Mesothelial cell of epicardium (in vitro differentiated cells): ENCODE measurements around the gene MMP28. TPM values are rescaled to one million over a fixed set of nuclear protein-coding genes. Genes with fewer than 3 reads are reported as not detected.

Experiments
- DNase-seq, 2 experiments: peaks; one replicate each; pipeline ENCODE4 v3.0.0; 2021; ENCODE audit warnings: low spot score in 2 of 2; ENCODE audit not compliant: unreplicated experiment in 2 of 2
- H3K27ac Mint-ChIP-seq: 2 replicates; pipeline ENCODE4 v1.8.0; 2021; ENCODE audit warnings: mixed read lengths
- H3K27me3 Mint-ChIP-seq: 2 replicates; pipeline ENCODE4 v1.8.0; 2021; ENCODE audit warnings: low read depth, mixed read lengths
- H3K36me3 Mint-ChIP-seq: 2 replicates; pipeline ENCODE4 v1.8.0; 2021; ENCODE audit warnings: mixed read lengths
- H3K4me1 Mint-ChIP-seq: 2 replicates; pipeline ENCODE4 v1.8.0; 2021; ENCODE audit warnings: mixed read lengths
- H3K4me3 Mint-ChIP-seq: 2 replicates; pipeline ENCODE4 v1.8.0; 2021; ENCODE audit warnings: mild to moderate bottlenecking, moderate library complexity, mixed read lengths
- H3K9me3 Mint-ChIP-seq: 2 replicates; pipeline ENCODE4 v1.8.0; 2021; ENCODE audit warnings: mixed read lengths
- total RNA-seq: library from RNA; stranded (reverse); gene quantifications from 3 replicates; pipeline ENCODE4 v1.2.1, GENCODE V29; 2021
- TF ChIP-seq, protein P1 (sequence below): fragments of 200-600 bp; sonication (generic); IDR thresholded peaks from one replicate; pipeline ENCODE4 v1.5.0; 2021; ENCODE audit warnings: antibody characterized with exemption; ENCODE audit not compliant: unreplicated experiment

MMP28 gene
- total RNA-seq, 1 donor from 2014 or later = 0.34 TPM

DNA sequence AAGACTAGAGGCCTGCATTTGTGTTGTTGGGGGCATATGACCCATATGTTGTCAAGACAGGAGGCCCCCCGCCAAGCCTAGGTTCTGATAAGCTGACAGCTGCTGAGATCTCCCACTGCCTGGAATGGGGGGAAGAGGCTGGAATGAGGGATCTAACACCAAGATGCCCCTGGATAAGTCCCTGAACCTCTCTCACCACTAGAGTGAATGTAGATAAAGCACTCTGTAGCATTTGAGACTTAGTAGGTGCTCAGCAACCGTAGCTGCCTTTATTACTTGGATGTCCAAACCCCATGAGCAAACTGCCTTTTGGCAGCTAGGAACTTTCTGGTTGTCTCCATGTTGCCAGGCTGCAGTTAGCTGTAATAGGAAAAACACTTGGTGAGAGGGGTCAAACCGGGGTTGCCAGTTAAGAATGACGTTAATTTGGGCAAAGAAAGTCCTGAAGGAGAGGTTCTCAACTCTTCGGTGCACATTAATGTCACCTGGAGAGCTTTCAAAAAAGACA lies 68.4 kb downstream of the MMP28 start:
- Mint-ChIP-seq H3K27me3 (no peaks in the 10 kb centered on the region), H3K27ac (peak overlapping the region; percentile 89), H3K4me1 (peaks cover 64% of the 10 kb centered on the region), H3K9me3 (no peaks in the 10 kb centered on the region), H3K36me3 (peaks cover 13% of the 10 kb centered on the region), H3K4me3 (no peak overlapping the region)
- no peak for DNase-seq
- TF ChIP-seq, protein P1, sequence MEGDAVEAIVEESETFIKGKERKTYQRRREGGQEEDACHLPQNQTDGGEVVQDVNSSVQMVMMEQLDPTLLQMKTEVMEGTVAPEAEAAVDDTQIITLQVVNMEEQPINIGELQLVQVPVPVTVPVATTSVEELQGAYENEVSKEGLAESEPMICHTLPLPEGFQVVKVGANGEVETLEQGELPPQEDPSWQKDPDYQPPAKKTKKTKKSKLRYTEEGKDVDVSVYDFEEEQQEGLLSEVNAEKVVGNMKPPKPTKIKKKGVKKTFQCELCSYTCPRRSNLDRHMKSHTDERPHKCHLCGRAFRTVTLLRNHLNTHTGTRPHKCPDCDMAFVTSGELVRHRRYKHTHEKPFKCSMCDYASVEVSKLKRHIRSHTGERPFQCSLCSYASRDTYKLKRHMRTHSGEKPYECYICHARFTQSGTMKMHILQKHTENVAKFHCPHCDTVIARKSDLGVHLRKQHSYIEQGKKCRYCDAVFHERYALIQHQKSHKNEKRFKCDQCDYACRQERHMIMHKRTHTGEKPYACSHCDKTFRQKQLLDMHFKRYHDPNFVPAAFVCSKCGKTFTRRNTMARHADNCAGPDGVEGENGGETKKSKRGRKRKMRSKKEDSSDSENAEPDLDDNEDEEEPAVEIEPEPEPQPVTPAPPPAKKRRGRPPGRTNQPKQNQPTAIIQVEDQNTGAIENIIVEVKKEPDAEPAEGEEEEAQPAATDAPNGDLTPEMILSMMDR = no peak

DNA sequence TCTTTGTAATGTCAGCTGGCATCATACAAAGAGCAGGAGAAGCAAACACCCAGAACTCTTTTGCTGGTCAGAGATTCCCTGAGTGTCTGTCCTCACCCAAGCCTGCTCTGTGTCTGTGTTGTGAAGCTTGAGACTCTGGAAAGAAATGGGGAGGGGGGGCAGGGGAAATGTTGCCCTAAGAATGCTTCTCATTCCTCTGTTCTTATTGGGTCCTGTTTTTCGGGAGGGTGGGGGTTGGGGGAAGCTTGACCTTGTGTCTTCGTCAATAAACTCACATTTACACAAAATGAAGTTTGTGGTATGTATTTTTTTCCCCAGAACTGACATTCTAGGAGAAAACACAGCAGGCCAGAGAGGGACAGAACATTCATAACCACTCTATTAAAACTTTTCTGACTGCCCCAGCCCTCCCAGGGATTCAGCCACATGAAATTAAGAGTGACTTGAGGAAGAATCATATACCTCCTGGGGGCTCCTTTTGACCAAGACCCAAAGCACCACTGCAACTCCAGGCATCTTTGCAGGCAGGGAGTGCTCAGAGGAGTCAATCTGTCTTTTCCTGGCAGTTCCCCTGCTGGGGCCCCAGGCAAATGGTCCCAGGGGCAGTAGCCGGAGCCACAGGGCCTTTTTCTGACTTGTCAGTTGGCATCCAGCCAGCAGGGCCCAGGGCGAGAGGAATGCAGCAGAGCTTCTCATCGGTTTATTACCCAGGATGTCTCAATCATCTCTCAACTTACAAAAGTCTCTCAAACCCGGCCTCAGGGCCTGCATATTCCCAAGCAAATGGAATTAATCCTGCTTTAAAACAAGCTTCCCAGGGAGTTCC lies 69.1 kb downstream of the MMP28 start:
- TF ChIP-seq, protein P1 = no peak
- no peaks in the 10 kb centered on the region for H3K27me3 Mint-ChIP-seq
- no peak overlapping the region for H3K4me3 Mint-ChIP-seq
- H3K36me3 Mint-ChIP-seq = peaks cover 16% of the 10 kb centered on the region
- H3K4me1 Mint-ChIP-seq = peaks cover 64% of the 10 kb centered on the region
- DNase-seq = peak; percentile 75 to 87
- peak overlapping the region; percentile 89 for H3K27ac Mint-ChIP-seq
- H3K9me3 Mint-ChIP-seq = no peaks in the 10 kb centered on the region

DNA sequence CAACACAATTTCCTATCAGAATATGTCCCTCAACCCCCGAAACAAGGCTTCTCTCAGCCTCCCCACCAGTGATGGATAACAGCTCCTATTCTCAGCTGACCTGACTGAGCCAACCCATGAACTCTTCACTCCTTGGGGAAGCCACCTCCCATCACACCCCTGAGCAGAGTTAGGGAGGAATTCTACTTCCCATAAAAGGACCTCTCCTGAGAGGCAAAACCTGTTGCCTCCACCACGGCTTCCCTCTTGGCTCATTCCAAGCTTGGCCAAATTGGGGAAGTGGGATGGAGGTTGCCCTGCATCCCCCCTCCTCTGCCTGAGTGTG lies 69.7 kb downstream of the MMP28 start:
- Mint-ChIP-seq H3K27ac (peak overlapping the region; percentile 89), H3K27me3 (no peaks in the 10 kb centered on the region), H3K9me3 (no peaks in the 10 kb centered on the region), H3K4me3 (no peak overlapping the region), H3K36me3 (peaks cover 16% of the 10 kb centered on the region), H3K4me1 (peaks cover 59% of the 10 kb centered on the region)
- DNase-seq = no peak
- TF ChIP-seq, protein P1 = no peak

DNA sequence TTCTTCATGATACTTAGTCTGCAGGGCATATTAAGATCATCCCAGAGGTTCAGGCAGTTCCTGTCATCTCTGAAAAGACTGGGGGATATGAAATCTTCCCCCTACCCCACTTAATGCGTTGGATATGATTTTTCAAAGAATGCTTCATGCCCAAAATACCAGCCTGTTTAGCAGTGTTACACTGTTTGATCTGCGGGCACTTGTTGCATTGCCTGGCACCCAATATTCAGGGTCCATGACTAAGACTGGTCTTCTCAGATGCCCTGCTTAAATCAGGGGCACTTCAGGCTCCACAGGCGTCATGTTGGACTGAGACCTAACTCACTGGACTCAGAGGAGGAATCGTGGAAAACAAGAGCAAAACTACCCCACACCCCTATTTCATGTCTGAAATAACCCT lies 70.4 kb downstream of the MMP28 start:
- peaks cover 17% of the 10 kb centered on the region for H3K36me3 Mint-ChIP-seq
- no peaks in the 10 kb centered on the region for H3K9me3 Mint-ChIP-seq
- H3K27me3 Mint-ChIP-seq = no peaks in the 10 kb centered on the region
- no peak for DNase-seq
- H3K4me1 Mint-ChIP-seq = peaks cover 52% of the 10 kb centered on the region
- peak overlapping the region; percentile 89 for H3K27ac Mint-ChIP-seq
- no peak overlapping the region for H3K4me3 Mint-ChIP-seq
- TF ChIP-seq, protein P1 = no peak

DNA sequence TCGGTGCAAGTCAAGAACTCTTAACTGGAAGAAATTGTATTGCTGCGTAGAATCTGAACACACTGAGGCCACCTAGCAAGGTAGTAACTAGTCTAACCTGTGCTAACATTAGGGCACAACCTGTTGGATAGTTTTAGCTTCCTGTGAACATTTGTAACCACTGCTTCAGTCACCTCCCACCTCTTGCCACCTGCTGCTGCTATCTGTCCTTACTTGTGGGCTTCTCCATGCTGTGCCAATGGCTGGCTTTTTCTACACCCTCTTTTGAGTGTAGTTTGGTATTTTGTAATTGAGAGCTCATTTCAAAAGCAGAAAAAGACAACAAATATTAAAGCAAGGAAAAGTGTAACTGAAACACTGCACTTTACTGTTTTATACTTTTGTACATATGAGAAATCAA lies 71.7 kb downstream of the MMP28 start:
- H3K4me3 Mint-ChIP-seq = no peak overlapping the region
- no peak overlapping the region for H3K27ac Mint-ChIP-seq
- TF ChIP-seq, protein P1 = no peak
- no peaks in the 10 kb centered on the region for H3K9me3 Mint-ChIP-seq
- no peak for DNase-seq
- H3K4me1 Mint-ChIP-seq = peaks cover 44% of the 10 kb centered on the region
- peaks cover 23% of the 10 kb centered on the region for H3K36me3 Mint-ChIP-seq
- no peaks in the 10 kb centered on the region for H3K27me3 Mint-ChIP-seq
